Thoracic aorta (tissue), 2 donors: ENCODE data around the gene HLA-DQB1. TPM values are rescaled to one million over a fixed set of nuclear protein-coding genes. Genes with fewer than 3 reads are reported as not detected.

Experiments
- ATAC-seq: fragments of 150-250 bp; one replicate; pipeline ENCODE4 v1.8.0; 2017; ENCODE audit warnings: low read depth; ENCODE audit not compliant: insufficient number of reproducible peaks, low FRiP score
- DNase-seq: peaks from one replicate; pipeline ENCODE4 v3.0.0-alpha.2; 2020; ENCODE audit warnings: low spot score
- H3K27ac ChIP-seq, 2 donors: fragments of 200-600 bp; sonication (generic); 1 replicate in 1 of 2; 2 replicates in 1 of 2; pipeline ENCODE4 v1.5.1; 2016; ENCODE audit warnings: mild to moderate bottlenecking in 2 of 2, moderate library complexity in 2 of 2
- H3K27me3 ChIP-seq: fragments of 200-600 bp; sonication (generic); replicated peaks from 2 replicates; pipeline ENCODE4 v1.6.0; 2016; ENCODE audit warnings: mild to moderate bottlenecking; ENCODE audit not compliant: insufficient read depth
- H3K36me3 ChIP-seq: fragments of 200-600 bp; sonication (generic); one replicate; pipeline ENCODE4 v1.5.1; 2016
- H3K4me1 ChIP-seq, 2 donors: fragments of 200-600 bp; sonication (generic); 1 replicate in 1 of 2; 2 replicates in 1 of 2; pipeline versions ENCODE4 v1.5.1 to v1.6.0; 2016; ENCODE audit warnings: low read depth in 2 of 2, mild to moderate bottlenecking in 1 of 2; ENCODE audit not compliant: control insufficient read depth in 1 of 2
- H3K4me3 ChIP-seq: fragments of 200-600 bp; sonication (generic); 2 replicates; pipeline ENCODE4 v1.5.1; 2016; ENCODE audit warnings: mild to moderate bottlenecking
- H3K9me3 ChIP-seq: fragments of 200-600 bp; sonication (generic); 2 replicates; pipeline ENCODE4 v1.5.1; 2016
- CTCF ChIP-seq: fragments of 200-600 bp; sonication (generic); IDR thresholded peaks from one replicate; pipeline ENCODE4 v1.5.1; 2019; ENCODE audit warnings: antibody characterized with exemption
- total RNA-seq, 2 donors: library from RNA; depleted of rRNA; stranded (reverse); fragments of >200 nt; gene quantifications; one replicate each; pipeline versions ENCODE4 v1.1.0 to v1.2.3, GENCODE V29; 2016

The HLA-DQB1 gene
- total RNA-seq, 2 donors from 2014 or later: 2.0 to 11.1 TPM

- DNase-seq (no peak), ATAC-seq (no peak)
- no peaks in the 10 kb centered on the region for H3K27me3 ChIP-seq
- no peak overlapping the region for H3K4me3 ChIP-seq
- TF ChIP-seq CTCF: no peak
- H3K4me1 ChIP-seq: no peaks in the 10 kb centered on the region
- H3K9me3 ChIP-seq: no peaks in the 10 kb centered on the region
- H3K27ac ChIP-seq: no peak overlapping the region
- H3K36me3 ChIP-seq: no peaks in the 10 kb centered on the region
Measured at GRCh38 chr6:32623693-32624092, 42.8 kb downstream of the HLA-DQB1 start.

- no peak for ATAC-seq
- no peak for DNase-seq
Measured at GRCh38 chr6:32622545-32623401, 43.7 kb downstream of the HLA-DQB1 start.

GRCh38 chr6:32621372-32621771, 45.1 kb downstream of the HLA-DQB1 start:
- H3K27ac ChIP-seq: no peak overlapping the region
- H3K36me3 ChIP-seq: no peaks in the 10 kb centered on the region
- no peaks in the 10 kb centered on the region for H3K27me3 ChIP-seq
- no peaks in the 10 kb centered on the region for H3K4me1 ChIP-seq
- ATAC-seq (no peak), DNase-seq (no peak)
- H3K9me3 ChIP-seq: no peaks in the 10 kb centered on the region
- TF ChIP-seq CTCF: no peak
- H3K4me3 ChIP-seq: no peak overlapping the region

More at GRCh38 chr6:32622545-32623401, 43.7 kb downstream of the HLA-DQB1 start:
- Histone ChIP-seq H3K36me3 (no peaks in the 10 kb centered on the region), H3K27me3 (no peaks in the 10 kb centered on the region), H3K27ac (no peak overlapping the region), H3K4me3 (no peak overlapping the region), H3K9me3 (no peaks in the 10 kb centered on the region), H3K4me1 (no peaks in the 10 kb centered on the region)
- peak; percentile 16 for TF ChIP-seq CTCF

GRCh38 chr6:32617751-32618150, 48.7 kb downstream of the HLA-DQB1 start:
- no peak overlapping the region for H3K4me3 ChIP-seq
- H3K9me3 ChIP-seq: no peaks in the 10 kb centered on the region
- H3K36me3 ChIP-seq: no peaks in the 10 kb centered on the region
- TF ChIP-seq CTCF: no peak
- ATAC-seq: no peak
- no peaks in the 10 kb centered on the region for H3K27me3 ChIP-seq
- no peaks in the 10 kb centered on the region for H3K4me1 ChIP-seq
- no peak overlapping the region for H3K27ac ChIP-seq
- DNase-seq: no peak

GRCh38 chr6:32615885-32616532, 50.4 kb downstream of the HLA-DQB1 start:
- H3K27me3 ChIP-seq: no peaks in the 10 kb centered on the region
- DNase-seq (no peak), ATAC-seq (no peak)
- no peak overlapping the region for H3K27ac ChIP-seq
- no peaks in the 10 kb centered on the region for H3K4me1 ChIP-seq
- TF ChIP-seq CTCF: no peak
- no peaks in the 10 kb centered on the region for H3K9me3 ChIP-seq
- H3K4me3 ChIP-seq: no peak overlapping the region
- H3K36me3 ChIP-seq: no peaks in the 10 kb centered on the region
